ENCODE data around the gene KHDC3L.
A peak's percentile ranks its signal among the peaks of the same experiment; 100 is the strongest.

Gene KHDC3L

DNA sequence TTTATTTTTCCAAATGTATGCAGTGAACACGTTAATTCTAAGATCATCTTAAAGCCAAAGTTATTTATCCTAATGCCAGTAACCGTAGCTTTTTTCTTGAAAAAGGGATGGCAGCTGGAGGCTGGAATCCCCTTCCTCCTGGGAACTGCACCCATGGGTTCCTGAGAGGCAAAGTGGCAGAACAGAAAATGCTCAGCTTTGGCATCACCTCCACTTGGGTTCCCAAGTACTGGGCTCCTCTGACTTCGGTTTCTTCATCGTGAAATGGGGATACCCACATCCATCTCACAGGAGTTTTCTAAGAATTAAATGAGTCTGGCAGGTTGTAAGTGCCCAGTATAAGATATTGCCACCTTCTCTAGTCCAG is 26.0 kb downstream of the KHDC3L start:
- Histone ChIP-seq H3K27ac (ENCODE audit: extremely low read depth, low read depth, low read length) (no peak overlapping the region), H3K4me3 (ENCODE audit: low read depth, low read length) (peak overlapping the region; percentile 50), H3K9me3 (ENCODE audit: control insufficient read depth, insufficient read depth, low read depth, low read length) (no peaks in the 10 kb centered on the region), H3K4me1 (ENCODE audit: control insufficient read depth, insufficient read depth, low read length) (peaks cover 3% of the 10 kb centered on the region; the same call in 1 of the 2 replicates), H3K36me3 (ENCODE audit: control insufficient read depth in 2 of 2, insufficient read depth in 1 of 2, low read length in 2 of 2) (no peaks in the 10 kb centered on the region)
- ChIA-PET POLR2A (interaction anchor here (1.1 to 1.4 kb wide), 3 partner anchors 73 to 133 kb away, joined by 3 to 6 read pairs (median 3); partner anchors contain the start of gene MTO1), CTCF (interaction anchor here (0.7 to 3.5 kb wide), 21 partner anchors 8 to 772 kb away, joined by 3 to 39 read pairs (median 4); partner anchors contain the start of gene MTO1)
- TF ChIP-seq SETDB1 (IDR thresholded peaks at IDR 0.05; ENCODE audit: insufficient read length, low read length) (no peak), ZBTB48 (tag by site-specific recombination; IDR thresholded peaks at IDR 0.05) (no peak), RBAK (tag by site-specific recombination; IDR thresholded peaks at IDR 0.05) (no peak), ZNF561 (tag by site-specific recombination; IDR thresholded peaks at IDR 0.05; ENCODE audit: borderline replicate concordance) (0 out of 2 replicates have a peak, but pooled peaks have one; percentile 18), ZNF600 (tag by site-specific recombination; IDR thresholded peaks at IDR 0.05) (peak; percentile 83), ZNF423 (tag by site-specific recombination; IDR thresholded peaks at IDR 0.05) (0 out of 2 replicates have a peak, but pooled peaks have one; percentile 18), ZNF488 (tag by site-specific recombination; IDR thresholded peaks at IDR 0.05) (no peak), ZNF48 (tag by site-specific recombination; IDR thresholded peaks at IDR 0.05) (no peak), ZFP41 (tag by site-specific recombination; IDR thresholded peaks at IDR 0.05; ENCODE audit: borderline replicate concordance) (no peak), ZNF830 (tag by site-specific recombination; IDR thresholded peaks at IDR 0.05; ENCODE audit: low read depth) (no peak), ZNF221 (tag by site-specific recombination; IDR thresholded peaks at IDR 0.05; ENCODE audit: borderline replicate concordance) (no peak), ZBTB6 (tag by site-specific recombination; IDR thresholded peaks at IDR 0.05) (no peak)
- TF ChIP-seq, protein P1, sequence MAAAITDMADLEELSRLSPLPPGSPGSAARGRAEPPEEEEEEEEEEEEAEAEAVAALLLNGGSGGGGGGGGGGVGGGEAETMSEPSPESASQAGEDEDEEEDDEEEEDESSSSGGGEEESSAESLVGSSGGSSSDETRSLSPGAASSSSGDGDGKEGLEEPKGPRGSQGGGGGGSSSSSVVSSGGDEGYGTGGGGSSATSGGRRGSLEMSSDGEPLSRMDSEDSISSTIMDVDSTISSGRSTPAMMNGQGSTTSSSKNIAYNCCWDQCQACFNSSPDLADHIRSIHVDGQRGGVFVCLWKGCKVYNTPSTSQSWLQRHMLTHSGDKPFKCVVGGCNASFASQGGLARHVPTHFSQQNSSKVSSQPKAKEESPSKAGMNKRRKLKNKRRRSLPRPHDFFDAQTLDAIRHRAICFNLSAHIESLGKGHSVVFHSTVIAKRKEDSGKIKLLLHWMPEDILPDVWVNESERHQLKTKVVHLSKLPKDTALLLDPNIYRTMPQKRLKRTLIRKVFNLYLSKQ (tag by site-specific recombination; IDR thresholded peaks at IDR 0.05; ENCODE audit: borderline replicate concordance), result no peak
- TF ChIP-seq, protein P2, sequence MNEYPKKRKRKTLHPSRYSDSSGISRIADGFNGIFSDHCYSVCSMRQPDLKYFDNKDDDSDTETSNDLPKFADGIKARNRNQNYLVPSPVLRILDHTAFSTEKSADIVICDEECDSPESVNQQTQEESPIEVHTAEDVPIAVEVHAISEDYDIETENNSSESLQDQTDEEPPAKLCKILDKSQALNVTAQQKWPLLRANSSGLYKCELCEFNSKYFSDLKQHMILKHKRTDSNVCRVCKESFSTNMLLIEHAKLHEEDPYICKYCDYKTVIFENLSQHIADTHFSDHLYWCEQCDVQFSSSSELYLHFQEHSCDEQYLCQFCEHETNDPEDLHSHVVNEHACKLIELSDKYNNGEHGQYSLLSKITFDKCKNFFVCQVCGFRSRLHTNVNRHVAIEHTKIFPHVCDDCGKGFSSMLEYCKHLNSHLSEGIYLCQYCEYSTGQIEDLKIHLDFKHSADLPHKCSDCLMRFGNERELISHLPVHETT (tag by site-specific recombination; IDR thresholded peaks at IDR 0.05), result no peak

DNA sequence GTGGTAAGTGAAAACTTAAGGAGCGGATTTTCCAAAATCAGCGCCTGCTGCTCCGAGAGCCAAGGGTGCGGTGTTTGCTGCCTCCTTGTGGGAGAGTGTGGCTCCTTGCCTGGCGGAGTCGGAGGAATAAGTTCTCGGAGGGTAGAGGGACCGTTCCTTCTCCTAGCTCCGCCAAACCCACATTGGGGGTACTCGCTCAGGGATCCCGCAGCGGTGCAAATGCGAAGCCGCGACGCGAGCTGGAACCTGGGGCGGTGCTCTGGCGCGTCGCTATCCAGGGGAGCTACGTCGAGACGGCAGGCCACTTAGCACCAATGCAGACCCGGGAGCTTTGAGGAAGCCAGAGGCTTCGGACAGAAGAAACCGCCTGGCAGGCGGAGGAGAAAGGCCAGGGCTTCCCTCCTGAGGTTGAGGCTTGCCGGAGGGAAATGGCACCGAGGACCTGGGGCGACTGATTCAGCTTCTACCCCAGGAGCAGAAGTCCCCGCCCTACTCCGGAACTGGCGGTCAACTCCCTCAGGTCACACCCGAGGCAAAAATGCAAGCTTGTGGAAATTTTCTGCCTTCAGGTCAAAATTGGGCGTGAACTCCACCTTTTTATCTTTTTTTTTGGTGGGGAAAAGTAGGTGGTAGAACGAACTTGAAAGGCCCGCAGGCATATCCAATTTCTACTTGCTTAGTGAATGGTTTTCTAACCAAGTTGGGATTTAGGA is 26.5 kb downstream of the KHDC3L start:
- CTCF ChIA-PET, result interaction anchor here (0.5 to 3.5 kb wide), 31 partner anchors 9 to 878 kb away, joined by 3 to 39 read pairs (median 3); partner anchors contain the start of gene MTO1
- Histone ChIP-seq H3K36me3 (ENCODE audit: control insufficient read depth in 2 of 2, insufficient read depth in 1 of 2, low read length in 2 of 2) (no peaks in the 10 kb centered on the region), H3K4me1 (ENCODE audit: control insufficient read depth, insufficient read depth, low read length) (peaks cover 3% of the 10 kb centered on the region; the same call in 1 of the 2 replicates), H3K9me3 (ENCODE audit: control insufficient read depth, insufficient read depth, low read depth, low read length) (no peaks in the 10 kb centered on the region), H3K27ac (ENCODE audit: extremely low read depth, low read depth, low read length) (peak overlapping the region; percentile 40; the same call in 1 of the 2 replicates), H3K4me3 (ENCODE audit: low read depth, low read length) (peak overlapping the region; percentile 50)
- POLR2A ChIA-PET, result interaction anchor here (1.1 to 1.4 kb wide), 3 partner anchors 73 to 132 kb away, joined by 3 to 6 read pairs (median 3); partner anchors contain the start of gene MTO1
- TF ChIP-seq ZNF214 (tag by site-specific recombination; IDR thresholded peaks at IDR 0.05; ENCODE audit: borderline replicate concordance), result no peak
- TF ChIP-seq REST (tag by site-specific recombination; IDR thresholded peaks at IDR 0.05), result peak; percentile 54; the same call in 1 of the 2 replicates
- TF ChIP-seq YY2 (tag by site-specific recombination; IDR thresholded peaks at IDR 0.05), result no peak
- no peak for TF ChIP-seq ZNF362 (tag by site-specific recombination; IDR thresholded peaks at IDR 0.05)
- no peak for TF ChIP-seq HOXA7 (CRISPR knock-in tag; IDR thresholded peaks at IDR 0.05; ENCODE audit: borderline replicate concordance)
- 0 out of 2 replicates have a peak, but pooled peaks have one; percentile 59 for TF ChIP-seq ZEB2 (tag by site-specific recombination; IDR thresholded peaks at IDR 0.05)
- no peak for TF ChIP-seq ZNF223 (tag by site-specific recombination; IDR thresholded peaks at IDR 0.05)
- no peak for TF ChIP-seq ZNF140 (tag by site-specific recombination; IDR thresholded peaks at IDR 0.05)
- TF ChIP-seq ZNF629 (tag by site-specific recombination; IDR thresholded peaks at IDR 0.05), result 0 out of 2 replicates have a peak, but pooled peaks have one; percentile 14
